ENCODE data around the gene SPSB1. TPM values are rescaled to one million over a fixed set of nuclear protein-coding genes. Genes with fewer than 3 reads are reported as not detected.

Gene SPSB1
- total RNA-seq, 1 experiment from 2014 or later: 2.9 TPM

- no peak overlapping the region for H3K4me3 Mint-ChIP-seq
- no peaks in the 10 kb centered on the region; a peak in 1 of 5 replicates for H3K9me3 Mint-ChIP-seq
- no CpG with 5 or more reads among the region's 4 CpGs for WGBS (ENCODE audit: extremely low coverage, insufficient read length, low lambda C conversion rate)
- H3K18ac ChIP-seq (ENCODE audit: insufficient read length, low read depth, low read length): no peak overlapping the region
- no peak overlapping the region for H3K4me2 ChIP-seq (ENCODE audit: insufficient read depth, insufficient read length, low read length)
- no peak overlapping the region for H3K14ac ChIP-seq (ENCODE audit: insufficient read depth, low read length)
- no peak overlapping the region for H3K56ac ChIP-seq (ENCODE audit: insufficient read length, low read depth, low read length)
- H4K8ac ChIP-seq (replicated peaks; ENCODE audit: insufficient read length, low read depth, low read length): no peak overlapping the region
- no peaks in the 10 kb centered on the region for H3K23me2 ChIP-seq (ENCODE audit: insufficient read length, low read depth, low read length, poor library complexity, severe bottlenecking)
- no peak overlapping the region for H2BK20ac ChIP-seq (ENCODE audit: low read depth, low read length, poor library complexity, severe bottlenecking)
- H3K27me3 Mint-ChIP-seq (ENCODE audit: low read depth): no peaks in the 10 kb centered on the region; the same call in 1 of the 2 replicates
- H2BK15ac ChIP-seq (ENCODE audit: low read depth, low read length): no peak overlapping the region
- no peak overlapping the region for H2BK120ac ChIP-seq (ENCODE audit: low read depth, low read length, poor library complexity, severe bottlenecking)
- no peak overlapping the region for H3K27ac ChIP-seq (ENCODE audit: insufficient read length, low read depth, low read length)
- no peaks in the 10 kb centered on the region for H3K79me2 ChIP-seq (ENCODE audit: insufficient read depth, low read length)
- no peaks in the 10 kb centered on the region for H3K36me3 Mint-ChIP-seq (ENCODE audit: insufficient read depth in 1 of 3, low read depth in 3 of 3)
- no peak for DNase-seq
- H3K9ac ChIP-seq (ENCODE audit: extremely low read depth, insufficient read length, low read length): no peak overlapping the region
- H4K5ac ChIP-seq (ENCODE audit: insufficient read length, low read depth, low read length): no peak overlapping the region
- no peaks in the 10 kb centered on the region for H4K20me1 ChIP-seq (ENCODE audit: control insufficient read depth, insufficient read depth, insufficient read length)
- no peak overlapping the region for H3K23ac ChIP-seq (ENCODE audit: insufficient read length, low read depth, low read length)
- no peaks in the 10 kb centered on the region for H3K27me3 ChIP-seq (ENCODE audit: insufficient read depth, low read length)
- no peaks in the 10 kb centered on the region for H3K9me3 ChIP-seq (ENCODE audit: control insufficient read depth, low read depth, low read length)
- no peak overlapping the region for H3K27ac Mint-ChIP-seq
- H3K4ac ChIP-seq (ENCODE audit: low read depth, low read length): no peak overlapping the region
- H2BK12ac ChIP-seq (ENCODE audit: insufficient read length, low read depth, low read length): no peak overlapping the region
- no peak for TF ChIP-seq CTCF (conservative IDR thresholded peaks at IDR 0.05)
- no peak overlapping the region for H2AFZ ChIP-seq (ENCODE audit: low read length)
- H3K4me1 ChIP-seq (ENCODE audit: insufficient read depth, low read length): no peaks in the 10 kb centered on the region; the same call in 1 of the 2 replicates
- H4K91ac ChIP-seq (ENCODE audit: insufficient read length, low read depth, low read length): no peak overlapping the region
- H3T11ph ChIP-seq (ENCODE audit: low read length): no peak overlapping the region
- peaks cover 2 to 8% of the 10 kb centered on the region in 2 experiments; a peak in 3 of 4 replicates for H3K4me1 Mint-ChIP-seq
- no peak overlapping the region for H2BK5ac ChIP-seq (ENCODE audit: insufficient read length, low read length)
- no peak overlapping the region for H2AK5ac ChIP-seq (ENCODE audit: insufficient read length, low read length)
- H3K79me1 ChIP-seq (ENCODE audit: insufficient read depth, low read depth, low read length, poor library complexity, severe bottlenecking): no peaks in the 10 kb centered on the region
Observed at GRCh38 chr1:9378801-9379200, 86.1 kb downstream of the SPSB1 start.

Data from H9 (cell line).